OCI-LY1 (cell line): ENCODE measurements around the gene HAUS7.
A peak's percentile ranks its signal among the peaks of the same experiment; 100 is the strongest.

Source experiments
- H2AFZ ChIP-seq: fragments of 200-600 bp; sonication (generic), shearing (Covaris generic); 2 replicates; pipeline ENCODE4 v1.6.0; 2014; ENCODE audit warnings: antibody characterized with exemption, mild to moderate bottlenecking, low read length
- H3F3A ChIP-seq: fragments of 200-600 bp; sonication (generic), shearing (Covaris generic); 2 replicates; pipeline ENCODE4 v1.6.0; 2014; ENCODE audit warnings: mild to moderate bottlenecking, antibody characterized with exemption, low read length, moderate library complexity; ENCODE audit not compliant: insufficient read depth
- H3K27ac ChIP-seq: fragments of 200-600 bp; sonication (generic); 2 replicates; pipeline ENCODE4 v1.5.1; 2014; ENCODE audit warnings: low read length, mixed run types, mild to moderate bottlenecking, low read depth; ENCODE audit not compliant: poor library complexity, severe bottlenecking
- H3K27me3 ChIP-seq: fragments of 200-600 bp; sonication (generic); 2 replicates; pipeline ENCODE4 v1.6.0; 2014; ENCODE audit warnings: antibody characterized with exemption, mild to moderate bottlenecking, low read length, moderate library complexity; ENCODE audit not compliant: insufficient read depth
- H3K36me3 ChIP-seq: fragments of 200-600 bp; sonication (generic); 2 replicates; pipeline ENCODE4 v1.6.1; 2014; ENCODE audit warnings: mild to moderate bottlenecking, antibody characterized with exemption, low read length, moderate library complexity, mixed read lengths; ENCODE audit not compliant: insufficient read depth
- H3K4me1 ChIP-seq: fragments of 200-600 bp; sonication (generic); 2 replicates; pipeline ENCODE4 v1.5.1; 2014; ENCODE audit warnings: mild to moderate bottlenecking, low read length, moderate library complexity; ENCODE audit not compliant: insufficient read depth, severe bottlenecking
- H3K4me2 ChIP-seq: fragments of 200-600 bp; sonication (generic), shearing (Covaris generic); 2 replicates; pipeline ENCODE4 v1.6.1; 2014; ENCODE audit warnings: low read length
- H3K4me3 ChIP-seq: fragments of 200-600 bp; sonication (generic); 2 replicates; pipeline ENCODE4 v1.5.1; 2014; ENCODE audit warnings: low read length, low read depth, mild to moderate bottlenecking, mixed read lengths; ENCODE audit not compliant: poor library complexity, severe bottlenecking
- H3K79me2 ChIP-seq: fragments of 200-600 bp; shearing (Covaris generic); 2 replicates; pipeline ENCODE4 v1.6.1; 2016; ENCODE audit warnings: mixed run types, low read length, mixed read lengths; ENCODE audit not compliant: insufficient read depth
- H3K9ac ChIP-seq: fragments of 200-600 bp; sonication (generic), shearing (Covaris generic); 2 replicates; pipeline ENCODE4 v1.6.1; 2014; ENCODE audit warnings: mild to moderate bottlenecking, low read length, mixed read lengths
- H3K9me2 ChIP-seq: fragments of 200-600 bp; sonication (generic), shearing (Covaris generic); 2 replicates; pipeline ENCODE4 v1.6.1; 2014; ENCODE audit warnings: low read depth, mild to moderate bottlenecking, low read length, mixed read lengths
- H3K9me3 ChIP-seq: fragments of 200-600 bp; shearing (Covaris generic); 2 replicates; pipeline ENCODE4 v1.6.1; 2014; ENCODE audit warnings: low read length, mixed read lengths
- H4K20me1 ChIP-seq: fragments of 200-600 bp; sonication (generic), shearing (Covaris generic); 2 replicates; pipeline ENCODE4 v1.6.0; 2016; ENCODE audit warnings: mild to moderate bottlenecking, low read length; ENCODE audit not compliant: insufficient read depth
- CTCF ChIP-seq: fragments of 200-600 bp; sonication (generic), shearing (Covaris generic); IDR thresholded peaks from 2 replicates; pipeline ENCODE4 v1.5.1; 2017; ENCODE audit warnings: mild to moderate bottlenecking, antibody characterized with exemption, low read length, moderate library complexity, mixed read lengths
- EZH2 ChIP-seq: fragments of 200-600 bp; sonication (generic), shearing (Covaris generic); IDR thresholded peaks from 2 replicates; pipeline ENCODE4 v1.8.0; 2017; ENCODE audit warnings: borderline replicate concordance, mixed run types, mild to moderate bottlenecking, antibody characterized with exemption, low read length, moderate library complexity, mixed read lengths

The HAUS7 gene

GRCh38 chrX:153470411-153471363 is at the start of gene HAUS7:
HAUS7 (minus strand) TSS chrX:153470576; CDS start chrX:153470557, 19 bp downstream.
- Histone ChIP-seq H3K9me2 (no peaks in the 10 kb centered on the region), H3K4me3 (peak within 1 kb of the TSS; percentile 92), H3K9ac (peak within 1 kb of the TSS; percentile 82), H2AFZ (no peak within 1 kb of the TSS), H3K27ac (no peak within 1 kb of the TSS), H3K9me3 (no peaks in the 10 kb centered on the region), H3K4me2 (peak within 1 kb of the TSS; percentile 89), H3K79me2 (peaks cover 3% of the 10 kb centered on the region; the same call in 1 of the 2 replicates), H3F3A (no peaks in the 10 kb centered on the region), H4K20me1 (no peaks in the 10 kb centered on the region), H3K27me3 (no peaks in the 10 kb centered on the region), H3K4me1 (peaks cover 20% of the 10 kb centered on the region), H3K36me3 (0 out of 2 replicates have a peak, but pooled peaks cover 9% of the 10 kb centered on the region)
- no peak for TF ChIP-seq EZH2
- TF ChIP-seq CTCF: peak; percentile 63

- H3K9ac ChIP-seq: no peak overlapping the region
- H3K4me2 ChIP-seq: no peak overlapping the region
- no peaks in the 10 kb centered on the region for H3K79me2 ChIP-seq
- no peaks in the 10 kb centered on the region for H3K36me3 ChIP-seq
- H3K27ac ChIP-seq: no peak overlapping the region
- no peaks in the 10 kb centered on the region for H3F3A ChIP-seq
- H3K4me1 ChIP-seq: no peaks in the 10 kb centered on the region
- no peak overlapping the region for H2AFZ ChIP-seq
- H3K9me2 ChIP-seq: no peaks in the 10 kb centered on the region
- no peak overlapping the region for H3K4me3 ChIP-seq
- H3K9me3 ChIP-seq: no peaks in the 10 kb centered on the region
- no peaks in the 10 kb centered on the region for H3K27me3 ChIP-seq
- H4K20me1 ChIP-seq: no peaks in the 10 kb centered on the region
- TF ChIP-seq EZH2 (no peak), CTCF (no peak)
Observed at GRCh38 chrX:153519569-153520286, 49.4 kb upstream of the HAUS7 start.

- Histone ChIP-seq H3K27me3 (no peaks in the 10 kb centered on the region), H3K4me3 (no peak overlapping the region), H3K79me2 (no peaks in the 10 kb centered on the region), H3K4me1 (no peaks in the 10 kb centered on the region), H4K20me1 (no peaks in the 10 kb centered on the region), H3K4me2 (no peak overlapping the region), H3K9ac (no peak overlapping the region), H3F3A (no peaks in the 10 kb centered on the region), H3K9me2 (no peaks in the 10 kb centered on the region), H3K9me3 (no peaks in the 10 kb centered on the region), H2AFZ (no peak overlapping the region), H3K36me3 (no peaks in the 10 kb centered on the region), H3K27ac (no peak overlapping the region)
- TF ChIP-seq EZH2: no peak
- TF ChIP-seq CTCF: no peak
Observed at GRCh38 chrX:153517946-153518834, 47.8 kb upstream of the HAUS7 start.
